ENCODE results near the gene CLCA1. TPM values are rescaled to one million over a fixed set of nuclear protein-coding genes. Genes with fewer than 3 reads are reported as not detected.

The CLCA1 gene
- total RNA-seq, 1 donor from 2014 or later, result not detected

DNA sequence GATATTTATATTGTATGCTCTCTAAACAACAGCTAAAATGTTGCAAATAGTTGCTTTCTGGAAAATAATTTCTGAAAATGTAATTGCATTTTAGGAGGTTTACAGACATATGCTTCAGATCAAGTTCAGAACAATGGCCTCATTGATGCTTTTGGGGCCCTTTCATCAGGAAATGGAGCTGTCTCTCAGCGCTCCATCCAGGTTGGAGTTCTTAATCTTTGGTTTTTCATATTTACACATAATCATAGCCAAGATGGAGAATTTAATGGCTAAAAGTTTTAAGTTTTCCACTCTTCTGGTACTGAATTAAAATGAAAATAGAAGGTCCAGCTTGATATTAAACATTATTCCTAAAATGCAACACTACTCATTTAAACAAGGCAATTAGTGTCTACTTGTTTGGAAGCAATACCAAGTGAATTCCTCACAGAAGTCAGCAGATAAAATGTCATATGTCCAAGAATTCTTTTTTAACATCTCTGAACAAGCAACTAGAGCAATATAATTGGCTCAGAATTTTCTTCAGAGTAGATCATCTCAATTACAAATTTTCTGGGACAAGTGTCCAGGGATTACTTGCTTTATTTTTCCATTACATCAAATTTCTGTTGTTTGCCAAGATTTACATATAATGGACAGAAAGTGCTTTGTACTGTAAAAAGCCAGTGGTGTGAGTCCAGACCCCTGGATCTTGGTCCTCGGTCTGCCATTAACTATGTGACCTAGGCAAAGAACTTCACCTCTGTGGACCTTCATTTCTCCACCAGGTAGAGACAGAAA is 22.6 kb downstream of the CLCA1 start:
- Histone ChIP-seq H3K27me3 (ENCODE audit: insufficient read depth, low read length) (no peaks in the 10 kb centered on the region), H2AFZ (ENCODE audit: low read depth, low read length) (no peak overlapping the region), H3K9me3 (ENCODE audit: insufficient read depth, low read depth, low read length) (no peaks in the 10 kb centered on the region), H3K4me3 (ENCODE audit: insufficient read depth, low read depth, low read length) (no peak overlapping the region), H3K4me2 (ENCODE audit: low read length) (no peak overlapping the region), H3K4me1 (ENCODE audit: insufficient read depth, low read length) (peaks cover 12% of the 10 kb centered on the region), H3K79me2 (ENCODE audit: insufficient read depth, low read length) (no peaks in the 10 kb centered on the region), H3K9ac (ENCODE audit: low read length) (no peak overlapping the region), H4K20me1 (ENCODE audit: insufficient read depth, low read length) (no peaks in the 10 kb centered on the region), H3K36me3 (ENCODE audit: insufficient read depth, low read length) (no peaks in the 10 kb centered on the region), H3K27ac (ENCODE audit: low read depth, low read length) (no peak overlapping the region)
- Mint-ChIP-seq H3K4me1 (ENCODE audit: low read depth, unreplicated experiment) (peaks cover 3% of the 10 kb centered on the region), H3K27ac (ENCODE audit: unreplicated experiment) (no peak overlapping the region), H3K9me3 (ENCODE audit: unreplicated experiment) (no peaks in the 10 kb centered on the region), H3K27me3 (ENCODE audit: low read depth, unreplicated experiment) (peaks cover 10% of the 10 kb centered on the region), H3K36me3 (ENCODE audit: low read depth, unreplicated experiment) (peaks cover 2% of the 10 kb centered on the region), H3K4me3 (ENCODE audit: unreplicated experiment) (no peak overlapping the region)
- TF ChIP-seq, protein P1, sequence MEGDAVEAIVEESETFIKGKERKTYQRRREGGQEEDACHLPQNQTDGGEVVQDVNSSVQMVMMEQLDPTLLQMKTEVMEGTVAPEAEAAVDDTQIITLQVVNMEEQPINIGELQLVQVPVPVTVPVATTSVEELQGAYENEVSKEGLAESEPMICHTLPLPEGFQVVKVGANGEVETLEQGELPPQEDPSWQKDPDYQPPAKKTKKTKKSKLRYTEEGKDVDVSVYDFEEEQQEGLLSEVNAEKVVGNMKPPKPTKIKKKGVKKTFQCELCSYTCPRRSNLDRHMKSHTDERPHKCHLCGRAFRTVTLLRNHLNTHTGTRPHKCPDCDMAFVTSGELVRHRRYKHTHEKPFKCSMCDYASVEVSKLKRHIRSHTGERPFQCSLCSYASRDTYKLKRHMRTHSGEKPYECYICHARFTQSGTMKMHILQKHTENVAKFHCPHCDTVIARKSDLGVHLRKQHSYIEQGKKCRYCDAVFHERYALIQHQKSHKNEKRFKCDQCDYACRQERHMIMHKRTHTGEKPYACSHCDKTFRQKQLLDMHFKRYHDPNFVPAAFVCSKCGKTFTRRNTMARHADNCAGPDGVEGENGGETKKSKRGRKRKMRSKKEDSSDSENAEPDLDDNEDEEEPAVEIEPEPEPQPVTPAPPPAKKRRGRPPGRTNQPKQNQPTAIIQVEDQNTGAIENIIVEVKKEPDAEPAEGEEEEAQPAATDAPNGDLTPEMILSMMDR (IDR thresholded peaks at IDR 0.05; ENCODE audit: insufficient read depth, low read depth, low read length), result no peak
- TF ChIP-seq EZH2 (IDR thresholded peaks at IDR 0.05; ENCODE audit: insufficient read depth, low read length), result no peak
- FAIRE-seq (no peak), DNase-seq (ENCODE audit: low read depth) (no peak)

- H3K9ac ChIP-seq (ENCODE audit: low read length), result no peak overlapping the region
- peaks cover 2% of the 10 kb centered on the region for H3K36me3 Mint-ChIP-seq (ENCODE audit: low read depth, unreplicated experiment)
- H3K4me3 Mint-ChIP-seq (ENCODE audit: unreplicated experiment), result no peak overlapping the region
- H3K27me3 Mint-ChIP-seq (ENCODE audit: low read depth, unreplicated experiment), result no peaks in the 10 kb centered on the region
- peaks cover 8% of the 10 kb centered on the region for H3K4me1 Mint-ChIP-seq (ENCODE audit: low read depth, unreplicated experiment)
- no peak for FAIRE-seq
- H3K4me1 ChIP-seq (ENCODE audit: insufficient read depth, low read length), result peaks cover 6% of the 10 kb centered on the region
- no peak overlapping the region for H3K27ac Mint-ChIP-seq (ENCODE audit: unreplicated experiment)
- no peaks in the 10 kb centered on the region for H3K79me2 ChIP-seq (ENCODE audit: insufficient read depth, low read length)
- no peak for DNase-seq (ENCODE audit: low read depth)
- no peak overlapping the region for H2AFZ ChIP-seq (ENCODE audit: low read depth, low read length)
- H3K27ac ChIP-seq (ENCODE audit: low read depth, low read length), result no peak overlapping the region
- H3K9me3 ChIP-seq (ENCODE audit: insufficient read depth, low read depth, low read length), result no peaks in the 10 kb centered on the region
- no peaks in the 10 kb centered on the region for H3K27me3 ChIP-seq (ENCODE audit: insufficient read depth, low read length)
- H3K9me3 Mint-ChIP-seq (ENCODE audit: unreplicated experiment), result no peaks in the 10 kb centered on the region
- H4K20me1 ChIP-seq (ENCODE audit: insufficient read depth, low read length), result no peaks in the 10 kb centered on the region
- TF ChIP-seq, protein P1 (IDR thresholded peaks at IDR 0.05; ENCODE audit: insufficient read depth, low read depth, low read length), result no peak
- no peak for TF ChIP-seq EZH2 (IDR thresholded peaks at IDR 0.05; ENCODE audit: insufficient read depth, low read length)
- H3K4me3 ChIP-seq (ENCODE audit: insufficient read depth, low read depth, low read length), result no peak overlapping the region
- H3K4me2 ChIP-seq (ENCODE audit: low read length), result no peak overlapping the region
- no peaks in the 10 kb centered on the region for H3K36me3 ChIP-seq (ENCODE audit: insufficient read depth, low read length)
Measured at GRCh38 chr1:86498281-86498680, 29.6 kb downstream of the CLCA1 start.

DNA sequence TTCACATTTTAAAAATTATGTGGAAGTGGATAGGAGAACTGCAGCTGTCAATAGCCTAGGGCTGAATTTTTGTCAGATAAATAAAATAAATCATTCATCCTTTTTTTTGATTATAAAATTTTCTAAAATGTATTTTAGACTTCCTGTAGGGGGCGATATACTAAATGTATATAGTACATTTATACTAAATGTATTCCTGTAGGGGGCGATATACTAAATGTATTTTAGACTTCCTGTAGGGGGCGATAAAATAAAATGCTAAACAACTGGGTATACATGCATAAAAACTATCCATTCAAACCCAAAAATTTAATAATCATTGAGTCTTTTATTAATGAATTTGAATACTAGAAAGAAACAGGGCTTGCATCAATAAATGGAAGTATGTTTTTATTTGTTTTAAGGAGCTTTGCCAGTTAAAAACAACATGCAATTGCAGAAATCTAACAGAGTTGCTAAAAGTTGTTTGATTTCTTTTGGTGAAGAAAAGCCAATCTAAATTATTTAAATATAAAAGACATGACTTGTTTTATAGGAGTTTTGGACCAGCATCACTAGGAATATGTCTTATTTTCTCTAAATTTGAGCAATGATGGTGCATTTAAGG is 31.4 kb downstream of the CLCA1 start:
- H3K27me3 ChIP-seq (ENCODE audit: insufficient read depth, low read length), result no peaks in the 10 kb centered on the region
- no peak overlapping the region for H3K9ac ChIP-seq (ENCODE audit: low read length)
- Mint-ChIP-seq H3K4me3 (ENCODE audit: unreplicated experiment) (no peak overlapping the region), H3K4me1 (ENCODE audit: low read depth, unreplicated experiment) (peaks cover 8% of the 10 kb centered on the region), H3K27ac (ENCODE audit: unreplicated experiment) (no peak overlapping the region), H3K27me3 (ENCODE audit: low read depth, unreplicated experiment) (peaks cover 5% of the 10 kb centered on the region), H3K36me3 (ENCODE audit: low read depth, unreplicated experiment) (peaks cover 2% of the 10 kb centered on the region), H3K9me3 (ENCODE audit: unreplicated experiment) (no peaks in the 10 kb centered on the region)
- peaks cover 20% of the 10 kb centered on the region for H3K4me1 ChIP-seq (ENCODE audit: insufficient read depth, low read length)
- H4K20me1 ChIP-seq (ENCODE audit: insufficient read depth, low read length), result no peaks in the 10 kb centered on the region
- H3K27ac ChIP-seq (ENCODE audit: low read depth, low read length), result no peak overlapping the region
- no peaks in the 10 kb centered on the region for H3K36me3 ChIP-seq (ENCODE audit: insufficient read depth, low read length)
- no peak overlapping the region for H3K4me3 ChIP-seq (ENCODE audit: insufficient read depth, low read depth, low read length)
- H3K4me2 ChIP-seq (ENCODE audit: low read length), result no peak overlapping the region
- DNase-seq (ENCODE audit: low read depth) (no peak), FAIRE-seq (no peak)
- TF ChIP-seq, protein P1 (IDR thresholded peaks at IDR 0.05; ENCODE audit: insufficient read depth, low read depth, low read length), result peak; percentile 72
- no peak for TF ChIP-seq EZH2 (IDR thresholded peaks at IDR 0.05; ENCODE audit: insufficient read depth, low read length)
- H3K9me3 ChIP-seq (ENCODE audit: insufficient read depth, low read depth, low read length), result no peaks in the 10 kb centered on the region
- H3K79me2 ChIP-seq (ENCODE audit: insufficient read depth, low read length), result no peaks in the 10 kb centered on the region
- no peak overlapping the region for H2AFZ ChIP-seq (ENCODE audit: low read depth, low read length)

All from astrocyte (in vitro differentiated cells and primary cell).